HepG2 (cell line): ENCODE results near the gene NEUROD4. TPM values are rescaled to one million over a fixed set of nuclear protein-coding genes. Genes with fewer than 3 reads are reported as not detected.

Source experiments
- ATAC-seq: fragments of 200-7000 bp; cut with Tn5 transposase; 3 replicates; pipeline ENCODE4 v1.9.1; 2020; ENCODE audit warnings: mild to moderate bottlenecking, moderate library complexity
- BruUV-seq: library from RNA; stranded (reverse); fragments of 400-500 nt; replicated peaks from 2 replicates; lab custom pipeline; 2021; lab: Mats Ljungman, UMichigan
- CTCF ChIA-PET: fragments of 300-600 bp; formaldehyde crosslinking; extraction: SDS; loops from one replicate; lab custom pipeline; 2021; ENCODE audit warnings: low total read pairs, inconsistent platforms, low intra/inter-chr PET ratio; lab: Yijun Ruan, JAX
- POLR2A ChIA-PET: fragments of 350-600 bp; sonication (Branson Sonifier 250); formaldehyde crosslinking; loops from one replicate; lab custom pipeline; 2020; ENCODE audit warnings: antibody characterized with exemption, inconsistent platforms; lab: Yijun Ruan, JAX
- DNase-seq: peaks from one replicate; pipeline ENCODE4 v3.0.0-alpha.2; 2015; ENCODE audit warnings: low spot score
- FAIRE-seq: peaks from 3 replicates; lab custom pipeline; 2011; peaks lifted over from hg19 to GRCh38; lab: Jason Lieb, UNC
- H2AFZ ChIP-seq: one replicate; pipeline ENCODE4 v1.6.1; 2011; ENCODE audit warnings: low read length, inconsistent platforms
- H3K27ac ChIP-seq: fragments of 300-600 bp; 3 replicates; pipeline ENCODE4 v1.8.0; 2011; ENCODE audit warnings: mixed run types, mild to moderate bottlenecking, mixed read lengths, low read length, inconsistent platforms; ENCODE audit not compliant: insufficient read depth; ENCODE audit errors: extremely low read length
- H3K27me3 ChIP-seq, 2 experiments: fragments of 200-600 bp in 1 of 2; 2 replicates in 1 of 2; 3 replicates in 1 of 2; pipeline versions ENCODE4 v1.6.0 to v1.8.0; 2011; ENCODE audit warnings: low read length in 2 of 2, mild to moderate bottlenecking in 2 of 2, moderate library complexity in 2 of 2, inconsistent platforms in 1 of 2; ENCODE audit not compliant: insufficient read depth in 2 of 2, control insufficient read depth in 1 of 2
- H3K36me3 ChIP-seq, 2 experiments: fragments of 200-600 bp in 1 of 2; replicated peaks in 1 of 2; 2 replicates in 1 of 2; 3 replicates in 1 of 2; pipeline versions ENCODE4 v1.5.1 to v1.8.0; 2011; ENCODE audit warnings: low read length in 2 of 2, inconsistent platforms in 1 of 2; ENCODE audit not compliant: insufficient read depth in 2 of 2, control insufficient read depth in 1 of 2
- H3K4me1 ChIP-seq: 2 replicates; pipeline ENCODE4 v1.5.1; 2012; ENCODE audit warnings: low read length, inconsistent platforms; ENCODE audit not compliant: insufficient read depth
- H3K4me2 ChIP-seq: 2 replicates; pipeline ENCODE4 v1.6.0; 2011; ENCODE audit warnings: low read depth, low read length, inconsistent platforms
- H3K4me3 ChIP-seq, 3 experiments: fragments of 200-600 bp in 1 of 3; sonication (generic), shearing (Covaris generic) in 1 of 3; replicated peaks in 1 of 3; 2 replicates each; pipeline ENCODE4 v1.5.1; 2011 to 2016; ENCODE audit warnings: low read length in 3 of 3, inconsistent platforms in 2 of 3, low read depth in 2 of 3, mild to moderate bottlenecking in 2 of 3, control low read depth in 1 of 3, mixed read lengths in 1 of 3; ENCODE audit not compliant: insufficient read depth in 1 of 3
- H3K79me2 ChIP-seq: one replicate; pipeline ENCODE4 v1.6.1; 2011; ENCODE audit warnings: low read length, inconsistent platforms; ENCODE audit not compliant: insufficient read depth
- H3K9ac ChIP-seq: 2 replicates; pipeline ENCODE4 v1.6.0; 2011; ENCODE audit warnings: mild to moderate bottlenecking, low read depth, low read length, inconsistent platforms; ENCODE audit not compliant: insufficient read depth
- H3K9me3 ChIP-seq: 2 replicates; pipeline ENCODE4 v1.5.1; 2012; ENCODE audit warnings: mild to moderate bottlenecking, low read length
- H4K20me1 ChIP-seq: 2 replicates; pipeline ENCODE4 v1.6.0; 2011; ENCODE audit warnings: inconsistent platforms, mild to moderate bottlenecking, low read length, moderate library complexity; ENCODE audit not compliant: insufficient read depth
- ARNT ChIP-seq: fragments of 450-650 bp; IDR thresholded peaks from 2 replicates; pipeline ENCODE4 v1.6.1; 2017
- FOXM1 ChIP-seq: sonication (generic); formaldehyde crosslinking; IDR thresholded peaks from 2 replicates; pipeline ENCODE4 v1.5.0; 2020; ENCODE audit warnings: missing genetic modification reagents
- KDM3A ChIP-seq: IDR thresholded peaks from 2 replicates; pipeline ENCODE4 v1.6.1; 2018; ENCODE audit warnings: low read depth, missing compliant biosample characterization
- KLF13 ChIP-seq: sonication (generic); formaldehyde crosslinking; IDR thresholded peaks from 2 replicates; pipeline ENCODE4 v1.4.0; 2020; ENCODE audit warnings: mild to moderate bottlenecking, missing genetic modification reagents
- MAZ ChIP-seq, 2 experiments: sonication (generic) in 1 of 2; formaldehyde crosslinking in 1 of 2; IDR thresholded peaks; 2 replicates each; pipeline versions ENCODE4 v1.5.0 to v1.6.1; 2012 to 2020; ENCODE audit warnings: low read depth in 2 of 2, mild to moderate bottlenecking in 2 of 2, borderline replicate concordance in 1 of 2, improper control_type of control experiment in 1 of 2, low read length in 1 of 2, missing genetic modification reagents in 1 of 2, moderate library complexity in 1 of 2
- PRPF4 ChIP-seq: fragments of 200-400 bp; formaldehyde crosslinking; IDR thresholded peaks from 2 replicates; pipeline ENCODE4 v1.6.1; 2016; ENCODE audit warnings: low read length, low read depth; ENCODE audit not compliant: poor library complexity, severe bottlenecking
- SYNCRIP ChIP-seq: fragments of 200-400 bp; formaldehyde crosslinking; IDR thresholded peaks from 2 replicates; pipeline ENCODE4 v1.6.1; 2018; ENCODE audit warnings: mild to moderate bottlenecking, low read depth, low read length; ENCODE audit not compliant: insufficient read depth
- ZNF687 ChIP-seq: sonication (generic); formaldehyde crosslinking; IDR thresholded peaks from 2 replicates; pipeline ENCODE4 v1.5.1; 2020; ENCODE audit warnings: mild to moderate bottlenecking, missing genetic modification reagents, moderate library complexity
- WGBS: methylation state at CpG from one replicate; pipeline ENCODE4 v1.1.6; 2017; ENCODE audit warnings: low lambda C conversion rate; 5-methylcytosine and 5-hydroxymethylcytosine counted together
- in situ Hi-C: cut with HindIII; loops from 2 replicates; pipeline ENCODE4 v1.10.0; 2017; ENCODE audit warnings: low pct_unique_long_range_greater_than_20kb; ENCODE audit not compliant: extremely low pct_ligation_motif_present
- intact Hi-C: fragments of 100-400 bp; cut with micrococcal nuclease; formaldehyde crosslinking; loops from one replicate; pipeline ENCODE4 v1.10.0; 2022; ENCODE audit not compliant: unreplicated experiment
- polyA plus RNA-seq, 8 experiments: library from polyadenylated mRNA; depleted of rRNA in 3 of 8; stranded (reverse) in 7 of 8; unstranded in 1 of 8; fragments of >200 nt; fragmentation: Illumina TruSeq in 4 of 8; extraction: Trizol in 4 of 8; gene quantifications; 2 replicates each; pipeline versions ENCODE4 v1.2.1 to v1.2.3, GENCODE V29; 2011 to 2016; ENCODE audit warnings: low read depth in 4 of 8, missing spikeins in 1 of 8, mixed read lengths in 1 of 8; ENCODE audit not compliant: insufficient read depth in 1 of 8
- total RNA-seq, 5 experiments: library from RNA; depleted of rRNA; stranded (reverse); fragments of >200 nt; fragmentation: Illumina TruSeq; extraction: Trizol; gene quantifications; 2 replicates each; pipeline ENCODE4 v1.2.3, GENCODE V29; 2016; ENCODE audit warnings: low read depth in 1 of 5
- TF ChIP-seq, protein P1 (sequence below), 2 experiments: sonication (generic) in 1 of 2; formaldehyde crosslinking in 1 of 2; IDR thresholded peaks; 2 replicates each; pipeline versions ENCODE4 v1.5.1 to v1.6.1; 2011 to 2020; ENCODE audit warnings: borderline replicate concordance in 1 of 2, low read depth in 1 of 2, low read length in 1 of 2, mild to moderate bottlenecking in 1 of 2, missing genetic modification reagents in 1 of 2, moderate library complexity in 1 of 2

The NEUROD4 gene
- total and polyA plus RNA-seq, 2 of the 13 experiments (the other 11 are each of a cell fraction or from before 2014, with no cell fraction given): not detected

- DNase-seq (no peak), ATAC-seq (no peak), FAIRE-seq (no peak)
- no TSS peak for BruUV-seq
- Histone ChIP-seq H3K4me2 (no peak overlapping the region), H3K4me1 (no peaks in the 10 kb centered on the region), H2AFZ (no peak overlapping the region), H3K4me3 (no peak overlapping the region), H3K27ac (no peak overlapping the region), H4K20me1 (no peaks in the 10 kb centered on the region), H3K79me2 (no peaks in the 10 kb centered on the region), H3K36me3 (no peaks in the 10 kb centered on the region), H3K27me3 (no peaks in the 10 kb centered on the region), H3K9me3 (no peaks in the 10 kb centered on the region), H3K9ac (no peak overlapping the region)
- in situ Hi-C loops: no loop called here
- POLR2A ChIA-PET: no interaction called here
- CTCF ChIA-PET: no interaction called here
- 0% methylated on average over 2 of the region's 2 CpGs for WGBS
- no peak for TF ChIP-seq SYNCRIP
- TF ChIP-seq PRPF4: no peak
- no peak for TF ChIP-seq KLF13 (CRISPR knock-in tag)
- TF ChIP-seq ARNT: no peak
- TF ChIP-seq MAZ (IDR thresholded peaks at IDR 0.05; ENCODE audit: borderline replicate concordance, low read depth, low read length): no peak
- no peak for TF ChIP-seq MAZ (CRISPR knock-in tag; IDR thresholded peaks at IDR 0.05; ENCODE audit: low read depth)
- TF ChIP-seq FOXM1: no peak
- TF ChIP-seq, protein P1, sequence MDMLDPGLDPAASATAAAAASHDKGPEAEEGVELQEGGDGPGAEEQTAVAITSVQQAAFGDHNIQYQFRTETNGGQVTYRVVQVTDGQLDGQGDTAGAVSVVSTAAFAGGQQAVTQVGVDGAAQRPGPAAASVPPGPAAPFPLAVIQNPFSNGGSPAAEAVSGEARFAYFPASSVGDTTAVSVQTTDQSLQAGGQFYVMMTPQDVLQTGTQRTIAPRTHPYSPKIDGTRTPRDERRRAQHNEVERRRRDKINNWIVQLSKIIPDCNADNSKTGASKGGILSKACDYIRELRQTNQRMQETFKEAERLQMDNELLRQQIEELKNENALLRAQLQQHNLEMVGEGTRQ (IDR thresholded peaks at IDR 0.05; ENCODE audit: low read depth, low read length): peak; percentile 20; the same call in 1 of the 2 replicates
- TF ChIP-seq, protein P1 (CRISPR knock-in tag; IDR thresholded peaks at IDR 0.05; ENCODE audit: borderline replicate concordance): no peak
- no peak for TF ChIP-seq KDM3A (CRISPR knock-in tag)
- no peak for TF ChIP-seq ZNF687 (CRISPR knock-in tag)
- intact Hi-C loops: no loop called here
These were observed 5.7 kb downstream of the NEUROD4 start for GRCh38 chr12:55025508-55025907.
